ENCODE data around the gene SDK1.
A peak's percentile ranks its signal among the peaks of the same experiment; 100 is the strongest.

SDK1 gene

DNA sequence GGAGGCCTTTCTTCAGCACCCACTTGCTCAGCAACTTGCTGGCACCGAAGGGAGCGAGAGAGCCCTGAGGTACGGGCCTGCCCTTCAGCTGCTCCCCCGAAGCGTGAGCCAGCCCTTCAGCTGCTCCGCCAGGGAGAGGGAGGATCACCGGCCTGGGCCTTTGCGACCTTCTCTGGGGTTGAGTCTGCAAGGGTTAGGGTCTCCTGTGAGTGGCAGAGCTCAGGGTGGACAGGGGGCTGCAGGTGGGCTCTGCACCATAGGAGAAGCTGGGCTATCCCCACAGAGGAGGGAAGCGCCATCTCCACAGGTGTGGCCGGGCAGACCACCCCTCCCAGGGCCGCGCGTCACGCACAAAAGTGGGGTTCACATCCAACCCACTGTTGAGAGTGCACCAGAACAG lies 890.5 kb downstream of the SDK1 start:
- no peaks in the 10 kb centered on the region for H3K4me1 Mint-ChIP-seq (ENCODE audit: low read depth)
- intact Hi-C loops (cut with micrococcal nuclease) = no loop called here
- H3K4me3 Mint-ChIP-seq = no peak overlapping the region

DNA sequence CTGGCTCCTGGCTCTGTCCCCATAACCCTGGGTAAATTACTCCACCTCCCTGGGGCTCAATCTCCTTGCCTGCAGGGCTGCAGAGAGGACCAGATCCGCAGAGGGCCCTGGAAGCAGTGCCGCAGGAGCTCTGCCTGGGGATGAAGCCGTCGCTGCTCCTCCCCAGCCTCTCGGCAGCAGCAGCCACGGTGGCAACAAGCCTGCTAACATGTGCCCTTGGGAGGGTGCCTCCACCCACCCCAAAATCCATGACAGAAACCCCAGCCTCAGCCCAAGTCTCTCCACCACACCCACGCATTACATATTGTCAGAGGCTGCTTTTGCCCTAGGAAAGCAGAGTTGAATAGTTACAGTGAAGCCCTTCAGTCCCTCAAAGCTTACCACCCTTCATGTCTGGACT lies 894.6 kb downstream of the SDK1 start:
- Mint-ChIP-seq H3K9me3 (no peaks in the 10 kb centered on the region), H3K27me3 (no peaks in the 10 kb centered on the region), H3K4me3 (no peak overlapping the region), H3K27ac (no peak overlapping the region), H3K4me1 (ENCODE audit: low read depth) (no peaks in the 10 kb centered on the region), H3K36me3 (ENCODE audit: low read depth) (no peaks in the 10 kb centered on the region)
- intact Hi-C loops (cut with micrococcal nuclease) = no loop called here

More for the DNA sequence above, 890.5 kb downstream of the SDK1 start:
- Mint-ChIP-seq H3K27ac (no peak overlapping the region), H3K36me3 (ENCODE audit: low read depth) (no peaks in the 10 kb centered on the region), H3K27me3 (no peaks in the 10 kb centered on the region), H3K9me3 (peaks cover 8% of the 10 kb centered on the region)

DNA sequence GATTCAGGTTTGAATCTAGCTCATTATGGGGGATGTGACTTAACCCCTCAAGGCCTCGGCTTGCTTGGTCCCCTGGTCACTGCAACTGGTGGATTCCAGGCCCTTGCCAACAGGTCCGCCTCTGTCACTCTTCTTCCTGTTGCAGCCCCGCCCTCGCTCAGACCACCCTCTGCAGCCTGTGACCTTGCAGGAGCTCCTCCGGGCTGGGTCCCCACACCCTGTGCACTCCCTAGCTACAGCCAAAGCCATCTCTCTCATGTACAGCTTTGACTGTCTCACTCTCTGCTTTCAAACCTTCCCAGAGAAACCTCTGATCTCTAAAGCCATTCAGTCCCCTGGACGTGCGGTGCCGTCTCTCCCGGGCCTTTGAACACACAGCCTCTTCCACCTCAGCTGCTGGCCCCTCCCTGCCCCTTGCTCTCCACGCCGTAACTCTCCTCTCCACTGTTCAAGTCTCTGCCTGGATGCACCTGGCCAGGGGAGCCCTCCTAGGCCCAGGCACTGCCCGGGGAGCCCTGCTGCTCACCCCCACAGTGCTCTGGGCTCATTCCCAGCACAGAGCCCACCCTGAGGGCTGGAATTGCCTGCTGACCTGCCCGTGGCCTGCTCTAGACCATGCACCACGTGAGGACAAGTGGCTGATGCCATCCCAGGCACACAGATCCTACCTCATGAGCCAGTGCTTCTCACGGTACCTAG lies 895.2 kb downstream of the SDK1 start:
- Mint-ChIP-seq H3K27me3 (no peaks in the 10 kb centered on the region), H3K36me3 (ENCODE audit: low read depth) (no peaks in the 10 kb centered on the region), H3K4me1 (ENCODE audit: low read depth) (no peaks in the 10 kb centered on the region), H3K4me3 (no peak overlapping the region), H3K9me3 (no peaks in the 10 kb centered on the region), H3K27ac (no peak overlapping the region)
- intact Hi-C loops (cut with micrococcal nuclease) = no loop called here

DNA sequence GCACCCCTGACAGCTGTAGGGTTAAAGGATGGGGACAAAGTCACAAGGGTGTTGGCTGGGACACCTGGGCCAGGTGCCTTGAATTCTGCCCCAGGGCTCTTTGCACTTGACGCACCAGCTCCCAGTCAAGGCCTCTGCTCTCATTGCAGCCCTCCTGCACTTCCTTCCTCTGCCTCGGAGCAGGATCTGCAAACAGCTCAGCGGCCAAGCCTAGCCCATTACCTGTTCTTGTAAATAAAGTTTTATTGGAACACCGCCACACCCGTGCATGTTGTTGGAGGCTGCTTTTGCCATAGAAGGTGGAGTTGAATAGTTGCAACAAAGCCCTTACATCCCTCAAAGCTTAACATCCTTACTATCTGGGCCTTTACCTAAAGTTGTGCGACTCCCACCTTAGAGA lies 897.2 kb downstream of the SDK1 start:
- H3K4me3 Mint-ChIP-seq = no peak overlapping the region
- intact Hi-C loops (cut with micrococcal nuclease) = no loop called here
- no peaks in the 10 kb centered on the region for H3K9me3 Mint-ChIP-seq
- no peaks in the 10 kb centered on the region for H3K36me3 Mint-ChIP-seq (ENCODE audit: low read depth)
- no peaks in the 10 kb centered on the region for H3K4me1 Mint-ChIP-seq (ENCODE audit: low read depth)
- H3K27me3 Mint-ChIP-seq = no peaks in the 10 kb centered on the region
- H3K27ac Mint-ChIP-seq = no peak overlapping the region

DNA sequence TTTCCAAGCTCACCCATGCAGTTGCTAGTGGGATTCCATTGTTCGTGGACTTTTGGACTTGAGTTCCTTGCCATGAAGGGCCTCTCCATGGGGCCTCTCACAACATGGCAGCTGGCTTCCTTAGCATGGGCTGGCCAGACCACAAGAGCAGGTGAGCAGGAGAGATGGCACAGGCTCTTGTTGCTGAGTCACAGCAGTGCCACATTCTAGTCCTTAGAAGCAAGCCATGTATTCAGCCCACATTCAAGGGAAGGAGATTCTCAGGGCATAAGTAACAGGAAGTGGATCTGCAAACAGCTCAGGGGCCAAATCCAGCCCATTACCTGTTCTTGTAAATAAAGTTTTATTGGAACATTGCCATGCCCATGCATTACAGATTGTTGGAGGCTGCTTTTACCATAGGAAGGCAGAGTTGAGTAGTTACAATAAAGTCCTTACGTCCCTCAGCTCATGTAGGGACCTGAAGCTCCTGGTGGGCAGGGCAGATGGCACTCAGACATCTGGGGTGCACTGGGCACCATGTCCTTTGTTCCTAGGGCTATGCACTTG lies 899.6 kb downstream of the SDK1 start:
- Mint-ChIP-seq H3K9me3 (no peaks in the 10 kb centered on the region), H3K4me3 (no peak overlapping the region), H3K27me3 (peaks cover 1% of the 10 kb centered on the region), H3K27ac (no peak overlapping the region), H3K36me3 (ENCODE audit: low read depth) (no peaks in the 10 kb centered on the region), H3K4me1 (ENCODE audit: low read depth) (peaks cover 6% of the 10 kb centered on the region)
- intact Hi-C loops (cut with micrococcal nuclease) = no loop called here

DNA sequence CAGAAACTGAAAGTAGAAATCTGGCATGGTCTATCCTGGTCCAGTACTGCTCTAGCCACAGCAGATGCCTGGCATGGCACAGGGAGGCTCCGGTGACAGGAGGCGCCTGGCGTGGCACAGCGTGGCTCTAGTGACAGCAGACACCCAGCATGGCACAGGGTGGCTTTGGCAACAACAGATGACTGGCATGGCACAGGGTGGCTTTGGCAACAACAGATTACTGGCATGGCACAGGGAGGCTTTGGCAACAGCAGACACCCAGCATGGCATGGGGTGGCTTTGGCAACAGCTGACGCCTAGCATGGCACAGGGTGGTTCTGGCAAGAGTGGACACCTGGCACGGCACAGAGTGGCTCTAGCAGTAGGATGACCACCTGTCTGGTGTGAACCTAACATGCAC lies 900.5 kb downstream of the SDK1 start:
- no peak overlapping the region for H3K4me3 Mint-ChIP-seq
- intact Hi-C loops (cut with micrococcal nuclease) = no loop called here

DNA sequence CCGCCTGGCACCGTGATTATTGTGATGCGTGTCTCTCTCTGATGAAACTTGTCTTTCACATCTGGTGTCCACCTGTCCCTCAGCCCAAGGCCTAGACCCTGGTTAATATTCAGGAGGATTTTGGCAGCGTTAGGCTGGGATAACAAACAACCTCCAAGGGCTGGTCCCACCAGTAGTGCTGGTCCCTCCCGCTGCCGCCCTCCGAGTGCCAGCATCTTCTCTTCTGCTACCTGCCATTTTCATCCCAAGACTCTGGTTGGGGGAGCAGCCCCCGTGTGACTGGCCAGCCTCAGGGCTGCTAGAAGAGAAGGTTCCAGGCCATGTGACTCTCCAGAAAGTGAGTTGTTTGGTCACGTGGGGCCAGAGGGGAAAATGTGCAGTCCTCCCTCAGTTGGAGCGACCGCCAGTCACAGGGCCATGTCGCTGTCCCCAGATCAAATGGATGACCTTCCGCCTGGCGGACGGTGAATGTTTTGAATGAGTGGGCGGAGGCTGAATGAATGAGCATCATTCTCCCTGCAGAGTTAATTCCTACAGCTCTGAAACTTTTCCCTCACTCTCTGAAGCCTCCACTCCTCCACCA lies 901.2 kb downstream of the SDK1 start:
- H3K27ac Mint-ChIP-seq = no peak overlapping the region

More for the DNA sequence above, 900.5 kb downstream of the SDK1 start:
- H3K27ac Mint-ChIP-seq = no peak overlapping the region
- no peaks in the 10 kb centered on the region for H3K9me3 Mint-ChIP-seq
- peaks cover 6% of the 10 kb centered on the region for H3K4me1 Mint-ChIP-seq (ENCODE audit: low read depth)
- H3K27me3 Mint-ChIP-seq = peaks cover 1% of the 10 kb centered on the region
- no peaks in the 10 kb centered on the region for H3K36me3 Mint-ChIP-seq (ENCODE audit: low read depth)

DNA sequence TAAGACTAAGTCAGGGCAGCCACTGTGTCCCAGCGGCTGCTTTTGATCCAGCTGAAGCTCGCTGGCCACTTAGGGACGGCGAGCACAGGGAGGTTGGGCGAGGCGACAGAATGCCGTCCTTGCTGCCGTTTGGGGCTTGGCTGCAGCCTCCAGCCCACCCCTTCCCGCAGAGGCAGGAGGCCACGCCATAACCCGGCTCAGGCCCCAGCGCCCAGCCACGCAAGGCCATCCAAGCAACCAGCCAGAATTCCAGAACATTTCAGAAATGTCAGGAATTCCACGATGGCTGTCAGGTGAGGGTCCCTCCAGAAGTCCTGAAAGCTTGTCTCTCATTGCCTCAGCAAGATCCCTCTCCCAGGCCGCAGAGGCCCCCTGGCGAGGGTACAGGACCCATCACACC lies 901.9 kb downstream of the SDK1 start:
- H3K4me3 Mint-ChIP-seq = no peak overlapping the region

More for the DNA sequence above, 901.2 kb downstream of the SDK1 start:
- intact Hi-C loops (cut with micrococcal nuclease) = no loop called here
- Mint-ChIP-seq H3K4me1 (ENCODE audit: low read depth) (peaks cover 6% of the 10 kb centered on the region), H3K27me3 (peaks cover 1% of the 10 kb centered on the region), H3K36me3 (ENCODE audit: low read depth) (no peaks in the 10 kb centered on the region), H3K4me3 (no peak overlapping the region), H3K9me3 (no peaks in the 10 kb centered on the region)

DNA sequence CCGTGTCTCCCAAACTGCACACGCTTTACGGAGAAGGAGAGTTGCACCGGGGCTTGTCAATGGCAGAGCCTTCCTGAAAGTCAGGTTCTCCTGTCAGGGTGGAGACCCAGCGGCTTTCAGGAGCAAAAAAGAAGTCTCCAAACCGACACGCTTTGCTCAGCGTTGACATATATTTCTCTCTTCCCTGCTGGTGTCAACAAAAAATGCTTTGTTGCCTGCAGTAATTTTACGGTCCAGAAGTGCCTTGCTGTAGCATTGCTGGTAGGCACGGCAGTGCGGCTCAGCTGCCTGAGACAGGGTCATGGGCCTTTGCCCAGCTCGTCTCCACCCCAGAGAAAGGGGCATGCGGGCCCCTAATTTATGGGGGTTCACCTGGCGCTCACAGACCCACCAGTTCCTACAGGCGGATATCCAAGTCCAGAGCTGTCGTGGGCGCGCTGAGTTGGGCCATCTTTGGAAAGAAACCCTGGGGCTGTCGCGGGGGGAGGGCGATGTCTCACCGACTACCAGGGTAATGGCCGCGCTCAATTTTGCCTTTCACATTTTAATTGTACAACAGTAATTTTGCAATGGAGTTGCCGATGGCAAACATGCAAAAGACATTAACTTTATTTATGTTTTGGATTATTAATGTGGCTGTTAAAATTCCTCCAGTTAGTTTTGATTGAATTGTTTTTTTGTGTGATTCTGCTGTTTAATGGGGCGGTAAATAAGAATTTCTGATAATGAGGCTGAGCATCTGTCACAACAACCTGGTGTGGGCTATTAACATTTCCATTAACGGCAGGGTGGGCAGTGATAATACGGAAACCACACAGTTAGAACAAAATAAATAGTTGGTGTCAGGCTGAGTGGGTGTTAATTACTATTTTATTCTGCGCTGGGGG lies 902.8 kb downstream of the SDK1 start:
- H3K36me3 Mint-ChIP-seq (ENCODE audit: low read depth) = no peaks in the 10 kb centered on the region
- H3K4me3 Mint-ChIP-seq = no peak overlapping the region
- H3K4me1 Mint-ChIP-seq (ENCODE audit: low read depth) = peaks cover 6% of the 10 kb centered on the region
- no peak overlapping the region for H3K27ac Mint-ChIP-seq
- intact Hi-C loops (cut with micrococcal nuclease) = no loop called here
- peaks cover 1% of the 10 kb centered on the region for H3K27me3 Mint-ChIP-seq
- no peaks in the 10 kb centered on the region for H3K9me3 Mint-ChIP-seq

More for the DNA sequence above, 901.9 kb downstream of the SDK1 start:
- Mint-ChIP-seq H3K27ac (no peak overlapping the region), H3K9me3 (no peaks in the 10 kb centered on the region), H3K36me3 (ENCODE audit: low read depth) (no peaks in the 10 kb centered on the region), H3K27me3 (peaks cover 1% of the 10 kb centered on the region), H3K4me1 (ENCODE audit: low read depth) (peaks cover 6% of the 10 kb centered on the region)
- intact Hi-C loops (cut with micrococcal nuclease) = no loop called here

DNA sequence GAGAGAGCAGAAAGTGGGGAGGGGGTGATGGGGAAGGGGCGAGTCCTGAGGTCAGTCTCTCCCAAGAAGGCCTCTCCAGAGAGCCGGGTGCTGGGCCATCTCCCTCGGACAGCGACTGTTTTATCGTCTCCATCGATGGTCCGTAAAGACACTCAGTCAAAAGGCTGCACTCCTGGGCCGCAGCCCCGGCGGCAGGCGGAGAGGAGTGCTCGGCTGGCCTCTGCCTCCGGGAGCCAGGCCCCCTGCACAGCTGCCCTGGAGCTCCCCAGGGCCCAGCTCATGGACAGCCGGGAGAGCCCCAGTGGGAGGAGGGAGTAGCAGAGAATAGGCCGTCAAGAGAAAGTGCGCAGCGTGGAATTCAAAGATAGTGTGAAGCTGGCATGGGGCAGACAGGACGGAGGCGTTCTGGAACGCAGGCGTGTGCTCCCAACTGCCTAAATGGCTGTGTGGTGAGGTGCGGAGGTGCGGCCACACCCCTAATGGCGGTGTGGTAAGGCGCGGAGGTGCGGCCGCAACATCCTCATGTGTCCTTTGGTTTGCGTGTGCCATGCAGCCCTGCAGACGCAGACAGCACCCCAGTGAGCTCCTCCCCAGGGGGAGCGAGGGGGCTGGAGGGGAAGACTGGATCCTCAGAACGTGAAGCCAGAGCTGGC lies 903.6 kb downstream of the SDK1 start:
- H3K4me3 Mint-ChIP-seq = peak overlapping the region; percentile 73
- H3K27me3 Mint-ChIP-seq = peaks cover 1% of the 10 kb centered on the region
- H3K27ac Mint-ChIP-seq = peak overlapping the region; percentile 3
- H3K36me3 Mint-ChIP-seq (ENCODE audit: low read depth) = no peaks in the 10 kb centered on the region
- H3K4me1 Mint-ChIP-seq (ENCODE audit: low read depth) = peaks cover 6% of the 10 kb centered on the region
- intact Hi-C loops (cut with micrococcal nuclease) = no loop called here
- no peaks in the 10 kb centered on the region for H3K9me3 Mint-ChIP-seq

DNA sequence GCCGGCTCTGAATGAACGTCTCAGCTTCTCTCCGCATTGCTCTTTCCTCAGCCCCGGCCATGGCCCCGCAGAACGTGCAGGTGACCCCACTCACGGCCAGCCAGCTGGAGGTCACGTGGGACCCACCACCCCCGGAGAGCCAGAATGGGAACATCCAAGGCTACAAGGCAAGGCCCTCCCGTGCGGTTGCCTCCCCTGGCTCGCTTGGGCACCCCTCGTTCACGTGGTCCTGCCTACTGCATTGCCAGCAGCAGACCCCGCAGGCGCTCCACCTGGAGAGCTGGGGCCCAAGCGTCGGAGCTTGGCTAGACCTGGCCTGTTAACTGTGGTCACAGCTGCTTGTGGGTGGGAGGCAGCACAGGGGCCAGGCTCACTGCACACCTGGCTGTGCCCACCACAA lies 904.8 kb downstream of the SDK1 start:
- intact Hi-C loops (cut with micrococcal nuclease) = no loop called here
- H3K27me3 Mint-ChIP-seq = peaks cover 1% of the 10 kb centered on the region
- H3K4me1 Mint-ChIP-seq (ENCODE audit: low read depth) = peaks cover 6% of the 10 kb centered on the region
- H3K27ac Mint-ChIP-seq = no peak overlapping the region
- H3K9me3 Mint-ChIP-seq = no peaks in the 10 kb centered on the region
- H3K36me3 Mint-ChIP-seq (ENCODE audit: low read depth) = no peaks in the 10 kb centered on the region
- no peak overlapping the region for H3K4me3 Mint-ChIP-seq

DNA sequence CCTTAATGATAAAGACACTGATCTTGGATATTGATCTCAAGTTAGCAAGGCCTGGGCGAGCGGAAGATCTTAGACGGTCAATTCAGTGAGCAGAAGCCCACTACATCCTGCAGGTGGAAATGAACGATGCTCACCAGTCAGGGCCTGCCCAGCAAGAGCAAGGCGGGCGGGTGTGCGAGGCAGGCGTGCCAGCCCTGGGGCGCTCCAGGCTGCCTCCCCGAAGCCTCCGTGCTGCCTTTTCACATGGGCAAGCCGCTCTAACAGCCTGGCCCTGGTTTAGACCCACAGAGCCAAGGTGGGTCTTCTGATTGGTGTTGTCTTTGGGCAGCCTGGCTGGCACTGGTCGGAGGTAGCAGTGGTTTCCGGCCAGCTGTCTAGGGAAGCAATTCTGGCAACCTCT lies 906.0 kb downstream of the SDK1 start:
- Mint-ChIP-seq H3K36me3 (ENCODE audit: low read depth) (no peaks in the 10 kb centered on the region), H3K27me3 (peaks cover 1% of the 10 kb centered on the region), H3K27ac (no peak overlapping the region), H3K9me3 (no peaks in the 10 kb centered on the region), H3K4me1 (ENCODE audit: low read depth) (peaks cover 6% of the 10 kb centered on the region), H3K4me3 (no peak overlapping the region)
- intact Hi-C loops (cut with micrococcal nuclease) = no loop called here

DNA sequence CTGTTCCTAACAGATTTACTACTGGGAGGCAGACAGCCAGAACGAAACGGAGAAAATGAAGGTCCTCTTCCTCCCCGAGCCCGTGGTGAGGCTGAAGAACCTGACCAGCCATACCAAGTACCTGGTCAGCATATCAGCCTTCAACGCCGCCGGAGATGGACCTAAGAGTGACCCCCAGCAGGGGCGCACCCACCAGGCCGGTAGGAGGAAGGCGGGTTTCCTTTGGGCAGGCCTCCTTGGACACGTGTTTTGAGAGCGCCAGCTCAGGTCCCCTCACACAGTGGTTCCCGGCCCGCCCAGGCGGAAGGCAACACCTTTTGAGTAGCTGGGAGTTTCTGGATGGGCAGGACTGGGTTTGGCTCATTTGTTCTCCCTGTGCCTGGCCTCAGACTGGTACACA lies 907.0 kb downstream of the SDK1 start:
- H3K9me3 Mint-ChIP-seq = no peaks in the 10 kb centered on the region
- H3K4me1 Mint-ChIP-seq (ENCODE audit: low read depth) = peaks cover 6% of the 10 kb centered on the region
- H3K4me3 Mint-ChIP-seq = no peak overlapping the region
- no peaks in the 10 kb centered on the region for H3K36me3 Mint-ChIP-seq (ENCODE audit: low read depth)
- H3K27ac Mint-ChIP-seq = no peak overlapping the region
- H3K27me3 Mint-ChIP-seq = peaks cover 1% of the 10 kb centered on the region
- intact Hi-C loops (cut with micrococcal nuclease) = no loop called here
